Cardiac septum (tissue), 1 donor: Measurements from ENCODE around the gene NDUFB5. TPM values are rescaled to one million over a fixed set of nuclear protein-coding genes. Genes with fewer than 3 reads are reported as not detected.
A peak's percentile ranks its signal among the peaks of the same experiment; 100 is the strongest.
"Not testable (repeated sequence)": the region's sequence is repeated elsewhere in the genome, so short reads cannot be mapped to it uniquely, and the experiment has no call there.

Source experiments
- DNase-seq: peaks from one replicate; pipeline ENCODE4 v3.0.0-alpha.2; 2020; ENCODE audit warnings: low spot score
- intact Hi-C: fragments of 100-400 bp; cut with DNase I; formaldehyde crosslinking; loops from one replicate; pipeline ENCODE4 v1.14.0; 2022
- total RNA-seq: library from RNA; stranded (reverse); fragmentation: NEBNext Ultra II Directional; extraction: Animal tissue kit (Norgen Biotek cat#: 25700); gene quantifications from one replicate; pipeline ENCODE4 v1.2.1, GENCODE V29; 2021
- donor health status: DM: no; HTN: no; CAD: no.

Gene NDUFB5
- total RNA-seq, 1 donor from 2014 or later, result 258 TPM

- no peak for DNase-seq
- intact Hi-C loops, result no loop called here
Observed at GRCh38 chr3:179615458-179616173, 11.0 kb downstream of the NDUFB5 start.

DNA sequence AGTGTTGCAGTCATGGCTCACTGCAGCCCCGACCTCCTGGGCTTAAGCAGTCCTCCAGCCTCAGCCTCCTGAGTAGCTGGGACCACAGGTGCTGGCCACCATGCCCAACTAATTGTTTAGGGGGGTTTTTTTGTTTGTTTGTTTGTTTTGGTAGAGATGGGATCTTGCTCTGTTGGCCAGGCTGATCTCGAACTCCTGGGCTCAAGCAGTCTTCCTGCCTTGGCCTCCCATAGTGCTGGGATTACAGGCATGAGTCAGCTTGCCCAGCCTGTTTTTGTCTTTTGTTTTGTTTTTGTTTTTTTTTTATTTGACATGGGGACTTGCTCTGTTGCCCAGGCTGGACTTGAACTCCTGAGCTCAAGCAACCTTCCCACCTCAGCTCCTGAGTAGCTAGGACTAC lies 17.4 kb downstream of the NDUFB5 start:
- intact Hi-C loops, result no loop called here
- DNase-seq, result no peak

GRCh38 chr3:179624451-179624850 lies 19.9 kb downstream of the NDUFB5 start:
- DNase-seq, result no peak
- intact Hi-C loops, result no loop called here

DNA sequence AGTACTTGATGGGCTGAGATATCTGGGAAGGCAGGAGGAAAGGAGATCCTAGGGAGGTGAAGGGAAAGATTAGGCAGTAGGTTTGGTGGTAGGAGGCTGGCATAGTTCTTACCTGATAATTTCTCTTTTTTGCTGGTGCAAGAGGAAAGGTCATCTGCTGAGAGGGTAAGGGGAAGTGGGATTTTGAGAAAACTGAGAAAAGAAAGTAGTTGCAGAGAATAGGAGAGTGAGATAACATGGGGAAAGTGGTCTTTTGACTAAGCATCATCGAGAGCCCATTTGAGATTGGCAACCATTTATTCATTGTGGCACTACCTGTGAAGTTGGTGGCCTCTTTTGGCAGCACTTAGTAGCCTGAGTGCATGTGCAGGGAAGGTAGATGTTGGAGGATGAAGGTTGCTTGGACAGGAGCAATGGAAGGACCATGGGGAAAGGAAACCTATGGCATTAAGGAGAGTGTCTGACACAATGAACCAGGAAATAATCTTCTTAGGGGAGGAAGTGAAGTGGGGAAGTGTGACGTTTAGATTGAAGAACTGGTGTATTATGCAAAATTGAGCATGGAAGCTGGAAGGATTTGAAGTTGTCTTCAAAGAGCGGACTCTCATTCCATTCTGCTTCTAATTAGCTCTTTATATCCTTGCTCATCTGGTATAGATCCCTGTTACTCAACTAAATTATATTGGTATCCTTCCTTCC lies 26.3 kb downstream of the NDUFB5 start:
- DNase-seq, result no peak
- intact Hi-C loops, result no loop called here

DNA sequence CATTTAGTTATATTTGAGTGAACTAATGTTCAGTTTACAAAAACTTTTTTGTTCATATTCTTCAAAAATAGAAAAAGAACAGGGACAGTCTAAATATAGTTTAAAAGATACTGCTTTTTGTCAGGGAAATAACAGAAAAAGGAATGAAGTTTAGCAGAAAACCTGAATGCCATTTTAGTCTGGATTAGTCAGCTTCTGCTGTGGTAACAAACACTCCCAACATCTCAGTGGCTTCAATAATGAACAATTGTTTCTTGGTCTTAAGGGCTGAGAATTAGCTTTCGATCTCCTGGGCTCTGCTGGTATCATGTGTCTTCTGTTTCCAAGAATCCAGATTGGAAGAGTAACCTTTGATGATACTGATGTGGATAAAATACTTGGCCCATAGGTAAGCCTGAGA lies 35.9 kb downstream of the NDUFB5 start:
- intact Hi-C loops, result no loop called here
- DNase-seq, result no peak

DNA sequence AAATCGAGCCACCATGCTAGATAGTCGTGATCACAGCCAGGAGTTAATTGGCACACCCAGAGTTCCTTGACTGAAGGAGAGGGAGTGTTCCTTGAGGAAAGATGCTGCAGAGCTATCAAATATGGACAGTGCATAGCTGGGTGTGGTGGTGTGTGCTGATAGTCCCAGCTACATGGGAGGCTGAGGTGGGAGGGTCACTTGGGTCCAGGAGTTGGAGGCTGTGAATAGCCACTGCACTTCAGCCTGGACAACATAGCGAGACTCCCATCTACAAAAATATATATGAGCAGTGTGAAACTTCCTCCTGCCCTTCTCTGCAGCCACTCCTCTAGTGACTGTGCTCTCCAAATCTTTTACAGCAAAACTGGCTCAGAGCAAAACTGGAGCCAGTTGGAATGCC lies 38.3 kb downstream of the NDUFB5 start:
- DNase-seq, result no peak
- intact Hi-C loops, result no loop called here

GRCh38 chr3:179643837-179644236 lies 39.2 kb downstream of the NDUFB5 start:
- intact Hi-C loops, DNase-seq: not testable (repeated sequence)

DNA sequence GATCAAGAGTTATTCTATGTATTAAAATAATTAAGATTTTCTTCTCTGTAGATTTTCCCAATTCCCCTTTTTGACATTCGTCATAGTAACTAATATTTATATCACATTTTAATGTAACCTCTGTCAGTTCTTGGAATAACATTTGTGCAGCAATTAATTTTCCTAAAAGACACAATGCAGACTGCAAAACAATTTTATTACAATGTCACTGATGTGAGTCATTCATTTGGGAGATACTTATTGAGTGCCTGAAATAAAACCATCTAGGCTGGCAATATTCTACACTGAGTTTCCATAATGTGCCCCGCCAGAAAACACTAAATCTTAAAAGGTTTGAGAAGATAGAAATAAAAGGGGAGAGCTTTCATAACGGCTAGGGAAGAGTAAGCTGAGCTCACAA lies 41.6 kb downstream of the NDUFB5 start:
- intact Hi-C loops, result no loop called here
- no peak for DNase-seq

DNA sequence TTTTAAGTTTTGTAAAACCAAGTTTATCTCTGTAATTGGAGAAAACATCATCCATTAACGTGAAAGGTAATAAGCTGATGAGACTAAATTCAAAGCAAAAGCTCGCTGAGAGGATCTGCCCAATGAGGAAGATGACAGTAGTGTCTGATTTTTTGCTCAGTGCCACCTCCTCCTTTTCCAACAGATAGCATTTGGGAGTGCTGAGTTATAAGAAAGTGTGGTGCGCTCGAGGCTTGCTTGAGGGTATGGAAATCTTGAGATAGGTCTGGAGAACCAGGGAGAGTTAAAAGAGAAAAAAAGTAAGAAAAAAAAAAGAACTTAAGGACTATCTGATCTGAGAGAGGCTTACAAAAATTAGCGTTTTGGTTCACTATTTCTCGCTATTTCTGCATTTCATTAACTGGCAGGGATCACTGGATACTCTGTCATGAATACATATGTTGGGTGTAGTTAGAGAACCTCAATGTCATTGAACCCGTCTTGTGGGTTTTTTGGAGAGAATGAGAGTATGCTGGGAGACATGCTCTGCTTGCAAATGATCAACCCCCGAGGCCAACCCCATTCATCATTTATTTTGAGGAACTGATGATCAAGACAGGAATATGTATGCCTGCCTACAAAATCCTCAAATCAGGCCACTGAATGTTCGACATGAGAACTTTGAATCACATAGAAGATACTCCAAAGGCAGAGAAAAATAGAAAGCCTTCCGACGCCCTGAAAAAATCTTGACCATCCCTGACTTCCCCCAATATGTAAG lies 47.3 kb downstream of the NDUFB5 start:
- DNase-seq, result no peak
- intact Hi-C loops, result loop anchor here (5.0 kb wide), 3 partner anchors 45 to 85 kb away; no protein-coding TSS in a partner anchor

DNA sequence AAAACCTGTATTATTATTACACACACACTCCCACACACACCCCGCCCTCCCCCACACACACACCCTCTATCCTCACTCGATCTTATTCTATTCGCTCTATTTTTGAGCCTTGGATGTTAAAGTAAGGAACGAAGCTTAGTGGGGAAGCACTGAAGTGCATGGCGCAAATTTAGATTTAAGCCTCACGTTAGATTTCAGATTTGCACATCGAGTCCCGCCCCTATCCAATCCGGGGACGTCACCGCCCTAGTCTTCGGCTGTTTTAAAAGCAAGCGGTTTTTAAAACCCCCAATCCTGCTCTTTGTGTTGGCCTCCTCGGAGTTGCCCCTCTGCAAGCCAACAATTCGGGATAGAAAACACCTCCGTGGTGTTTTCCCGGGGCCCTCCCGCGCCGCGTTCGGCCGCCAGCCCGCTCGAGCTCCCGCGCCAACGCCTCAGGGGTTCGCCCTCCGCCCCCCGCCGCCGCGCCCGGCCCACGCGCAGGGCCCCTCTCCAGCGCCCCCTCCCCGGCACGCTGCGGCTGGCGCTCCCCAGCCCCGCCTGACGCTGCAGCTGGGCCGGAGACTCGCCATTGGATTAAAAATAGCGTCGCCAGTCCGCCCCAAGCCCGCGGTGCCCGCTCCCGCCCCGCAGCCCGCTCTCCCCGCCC lies 48.0 kb downstream of the NDUFB5 start, which contains the start of gene USP13:
Gene USP13 (plus strand): TSS at position 594 of the 649 bp plus-strand sequence. CDS start 186 bp downstream, outside the sequence.
- intact Hi-C loops, result loop anchor here (5.0 kb wide), 3 partner anchors 45 to 85 kb away; no protein-coding TSS in a partner anchor
- DNase-seq, result peak; percentile 84

DNA sequence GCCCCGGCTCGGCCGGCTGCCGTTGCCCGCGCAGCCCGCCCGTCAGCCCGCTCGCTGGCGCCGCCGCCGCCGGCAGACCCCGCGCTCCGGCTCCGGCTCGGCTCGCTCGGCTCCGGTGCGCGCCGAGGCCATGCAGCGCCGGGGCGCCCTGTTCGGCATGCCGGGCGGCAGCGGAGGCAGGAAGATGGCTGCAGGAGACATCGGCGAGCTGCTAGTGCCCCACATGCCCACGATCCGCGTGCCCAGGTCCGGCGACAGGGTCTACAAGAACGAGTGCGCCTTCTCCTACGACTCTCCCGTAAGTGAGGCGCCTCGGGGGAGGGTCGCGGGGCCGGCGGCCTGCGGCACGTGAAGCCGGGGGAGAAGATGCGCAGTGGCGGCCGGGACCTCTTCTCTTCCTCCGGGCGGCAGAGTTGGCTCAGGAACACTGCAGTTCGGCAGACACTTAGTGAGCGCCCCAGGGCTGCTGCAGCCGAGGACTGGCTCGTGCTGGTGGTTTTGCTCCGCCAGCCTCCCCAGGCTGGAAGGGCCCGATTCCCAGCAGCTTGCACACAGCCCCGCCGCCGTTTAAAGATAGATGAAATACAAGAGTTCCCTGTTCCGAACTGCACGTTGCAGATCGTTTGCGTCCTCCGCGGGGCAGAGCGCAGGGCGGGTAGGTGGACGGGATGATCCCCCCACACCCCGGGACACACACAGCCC lies 48.7 kb downstream of the NDUFB5 start:
- DNase-seq, result peak; percentile 88
- intact Hi-C loops, result loop anchor here (5.0 kb wide), 3 partner anchors 46 to 84 kb away; no protein-coding TSS in a partner anchor

DNA sequence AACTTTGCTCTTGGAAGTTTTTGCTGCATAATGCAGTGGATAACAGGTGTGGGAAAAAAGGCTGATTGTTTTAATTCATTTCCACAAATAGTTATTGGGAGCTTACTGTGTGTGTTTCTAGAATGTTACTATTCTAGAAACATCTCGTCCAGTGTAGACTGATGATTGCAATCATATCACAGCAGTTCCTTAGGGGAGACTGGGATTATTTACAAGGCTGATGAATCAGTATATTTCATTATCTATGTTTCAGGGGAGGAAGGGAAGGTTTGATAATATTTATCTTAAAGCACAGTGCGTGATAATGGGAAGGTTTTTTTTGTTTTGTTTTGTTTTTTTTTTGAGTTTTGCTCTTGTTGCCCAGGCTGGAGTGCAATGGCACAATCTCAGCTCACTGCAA lies 50.6 kb downstream of the NDUFB5 start:
- intact Hi-C loops, result no loop called here
- no peak for DNase-seq

GRCh38 chr3:179658606-179659005 lies 54.0 kb downstream of the NDUFB5 start:
- no peak for DNase-seq
- intact Hi-C loops, result no loop called here

DNA sequence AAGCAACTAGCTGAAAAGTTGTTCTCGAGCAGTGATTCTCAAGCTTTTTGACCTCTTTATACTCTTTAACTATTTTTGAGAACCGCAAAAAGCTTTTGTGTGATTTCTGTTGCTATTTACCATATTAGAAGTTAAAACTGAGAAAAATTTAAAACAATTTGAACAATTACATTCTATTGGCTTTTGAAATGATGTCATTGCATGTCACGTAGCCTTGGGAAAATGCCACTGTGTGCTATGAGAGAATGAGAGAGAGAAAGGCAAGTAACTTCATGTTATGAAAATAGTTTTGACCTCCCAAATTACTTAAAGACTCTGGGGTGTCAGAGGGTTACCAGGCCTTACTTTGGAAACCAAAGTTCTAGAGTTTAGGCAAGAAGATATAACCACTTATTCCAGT lies 56.3 kb downstream of the NDUFB5 start:
- intact Hi-C loops, result no loop called here
- no peak for DNase-seq

GRCh38 chr3:179661777-179662176 lies 57.2 kb downstream of the NDUFB5 start:
- intact Hi-C loops, result no loop called here

GRCh38 chr3:179663093-179663492 lies 58.5 kb downstream of the NDUFB5 start:
- intact Hi-C loops, result no loop called here
- no peak for DNase-seq

More at GRCh38 chr3:179661777-179662176, 57.2 kb downstream of the NDUFB5 start:
- no peak for DNase-seq

DNA sequence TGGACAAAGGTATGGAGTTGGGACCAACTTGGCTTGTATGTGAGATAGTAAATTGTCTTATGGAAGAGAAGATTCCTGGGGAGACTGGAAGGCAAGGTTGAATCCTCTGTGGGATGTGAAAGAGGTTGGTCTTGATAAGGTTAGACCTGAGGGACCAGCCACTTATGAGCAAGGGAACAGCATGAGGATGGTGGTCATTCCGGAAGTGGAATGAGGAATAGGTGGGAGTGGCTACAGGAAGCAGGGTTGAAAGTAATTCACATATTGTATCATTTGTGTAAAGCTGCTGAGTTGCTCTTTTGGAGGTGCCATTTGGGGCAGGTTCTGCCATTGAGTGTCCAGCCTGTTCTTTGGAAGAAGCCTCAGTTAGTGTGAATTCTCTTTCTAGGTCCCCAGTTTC lies 61.4 kb downstream of the NDUFB5 start:
- DNase-seq, result no peak
- intact Hi-C loops, result loop anchor here (5.0 kb wide), 1 partner anchor 41 kb away; no protein-coding TSS in a partner anchor

DNA sequence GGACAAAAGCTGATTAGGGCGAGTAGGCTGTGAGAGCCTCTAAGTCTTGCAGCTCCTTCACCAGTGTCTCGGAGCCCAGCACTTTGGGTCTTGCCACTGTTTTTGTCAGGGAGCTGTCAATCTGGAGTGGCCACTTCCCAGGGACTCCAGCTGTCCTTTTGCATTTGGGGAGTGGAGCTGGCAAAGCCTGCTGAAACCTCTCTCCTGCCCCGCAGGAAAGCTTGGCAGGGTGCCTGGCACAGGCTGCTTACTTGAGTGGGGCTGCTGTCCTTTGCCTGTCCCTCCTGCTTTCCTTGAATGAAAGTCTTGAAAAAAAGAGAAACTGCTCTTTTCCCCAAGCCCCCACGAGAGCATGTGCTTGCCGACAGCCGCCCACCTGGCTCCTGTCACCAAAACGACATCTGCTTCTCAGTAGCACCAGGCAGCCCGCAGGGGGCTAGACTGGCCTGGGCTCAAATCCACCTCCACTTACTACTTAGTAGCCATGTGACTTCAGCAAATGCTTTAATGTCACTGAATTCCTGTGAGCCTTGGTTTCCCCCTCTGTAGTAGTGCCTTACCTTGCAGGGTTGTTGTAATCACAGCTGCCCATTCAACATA lies 61.9 kb downstream of the NDUFB5 start:
- intact Hi-C loops, result loop anchor here (5.0 kb wide), 1 partner anchor 41 kb away; no protein-coding TSS in a partner anchor
- DNase-seq, result peak; percentile 82
